ENCODE measurements around the gene AMMECR1. TPM values are rescaled to one million over a fixed set of nuclear protein-coding genes. Genes with fewer than 3 reads are reported as not detected.

Gene AMMECR1
- total and polyA plus RNA-seq, 2 experiments from 2014 or later: 16.9 to 32.5 TPM

DNA sequence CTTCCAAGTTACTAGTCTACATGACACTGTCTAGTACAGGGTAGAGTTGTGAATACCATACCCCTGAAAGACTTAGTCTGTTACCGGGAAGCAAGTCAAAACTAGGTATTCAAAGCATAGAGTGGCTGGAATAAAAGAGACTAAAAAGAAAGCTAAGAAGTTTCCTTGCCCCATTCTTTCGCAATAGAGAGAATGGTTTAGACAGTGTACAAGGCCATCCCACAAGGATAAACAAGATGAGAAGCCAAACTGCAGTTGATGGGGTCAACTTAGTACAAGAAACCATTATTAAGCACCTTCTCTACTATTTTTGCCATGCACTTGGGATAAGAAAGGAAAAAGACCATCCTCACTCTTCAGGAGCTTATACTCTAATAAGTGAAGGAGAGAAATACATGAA, 30.3 kb downstream of the AMMECR1 start (continued):
- TF ChIP-seq, protein P1, sequence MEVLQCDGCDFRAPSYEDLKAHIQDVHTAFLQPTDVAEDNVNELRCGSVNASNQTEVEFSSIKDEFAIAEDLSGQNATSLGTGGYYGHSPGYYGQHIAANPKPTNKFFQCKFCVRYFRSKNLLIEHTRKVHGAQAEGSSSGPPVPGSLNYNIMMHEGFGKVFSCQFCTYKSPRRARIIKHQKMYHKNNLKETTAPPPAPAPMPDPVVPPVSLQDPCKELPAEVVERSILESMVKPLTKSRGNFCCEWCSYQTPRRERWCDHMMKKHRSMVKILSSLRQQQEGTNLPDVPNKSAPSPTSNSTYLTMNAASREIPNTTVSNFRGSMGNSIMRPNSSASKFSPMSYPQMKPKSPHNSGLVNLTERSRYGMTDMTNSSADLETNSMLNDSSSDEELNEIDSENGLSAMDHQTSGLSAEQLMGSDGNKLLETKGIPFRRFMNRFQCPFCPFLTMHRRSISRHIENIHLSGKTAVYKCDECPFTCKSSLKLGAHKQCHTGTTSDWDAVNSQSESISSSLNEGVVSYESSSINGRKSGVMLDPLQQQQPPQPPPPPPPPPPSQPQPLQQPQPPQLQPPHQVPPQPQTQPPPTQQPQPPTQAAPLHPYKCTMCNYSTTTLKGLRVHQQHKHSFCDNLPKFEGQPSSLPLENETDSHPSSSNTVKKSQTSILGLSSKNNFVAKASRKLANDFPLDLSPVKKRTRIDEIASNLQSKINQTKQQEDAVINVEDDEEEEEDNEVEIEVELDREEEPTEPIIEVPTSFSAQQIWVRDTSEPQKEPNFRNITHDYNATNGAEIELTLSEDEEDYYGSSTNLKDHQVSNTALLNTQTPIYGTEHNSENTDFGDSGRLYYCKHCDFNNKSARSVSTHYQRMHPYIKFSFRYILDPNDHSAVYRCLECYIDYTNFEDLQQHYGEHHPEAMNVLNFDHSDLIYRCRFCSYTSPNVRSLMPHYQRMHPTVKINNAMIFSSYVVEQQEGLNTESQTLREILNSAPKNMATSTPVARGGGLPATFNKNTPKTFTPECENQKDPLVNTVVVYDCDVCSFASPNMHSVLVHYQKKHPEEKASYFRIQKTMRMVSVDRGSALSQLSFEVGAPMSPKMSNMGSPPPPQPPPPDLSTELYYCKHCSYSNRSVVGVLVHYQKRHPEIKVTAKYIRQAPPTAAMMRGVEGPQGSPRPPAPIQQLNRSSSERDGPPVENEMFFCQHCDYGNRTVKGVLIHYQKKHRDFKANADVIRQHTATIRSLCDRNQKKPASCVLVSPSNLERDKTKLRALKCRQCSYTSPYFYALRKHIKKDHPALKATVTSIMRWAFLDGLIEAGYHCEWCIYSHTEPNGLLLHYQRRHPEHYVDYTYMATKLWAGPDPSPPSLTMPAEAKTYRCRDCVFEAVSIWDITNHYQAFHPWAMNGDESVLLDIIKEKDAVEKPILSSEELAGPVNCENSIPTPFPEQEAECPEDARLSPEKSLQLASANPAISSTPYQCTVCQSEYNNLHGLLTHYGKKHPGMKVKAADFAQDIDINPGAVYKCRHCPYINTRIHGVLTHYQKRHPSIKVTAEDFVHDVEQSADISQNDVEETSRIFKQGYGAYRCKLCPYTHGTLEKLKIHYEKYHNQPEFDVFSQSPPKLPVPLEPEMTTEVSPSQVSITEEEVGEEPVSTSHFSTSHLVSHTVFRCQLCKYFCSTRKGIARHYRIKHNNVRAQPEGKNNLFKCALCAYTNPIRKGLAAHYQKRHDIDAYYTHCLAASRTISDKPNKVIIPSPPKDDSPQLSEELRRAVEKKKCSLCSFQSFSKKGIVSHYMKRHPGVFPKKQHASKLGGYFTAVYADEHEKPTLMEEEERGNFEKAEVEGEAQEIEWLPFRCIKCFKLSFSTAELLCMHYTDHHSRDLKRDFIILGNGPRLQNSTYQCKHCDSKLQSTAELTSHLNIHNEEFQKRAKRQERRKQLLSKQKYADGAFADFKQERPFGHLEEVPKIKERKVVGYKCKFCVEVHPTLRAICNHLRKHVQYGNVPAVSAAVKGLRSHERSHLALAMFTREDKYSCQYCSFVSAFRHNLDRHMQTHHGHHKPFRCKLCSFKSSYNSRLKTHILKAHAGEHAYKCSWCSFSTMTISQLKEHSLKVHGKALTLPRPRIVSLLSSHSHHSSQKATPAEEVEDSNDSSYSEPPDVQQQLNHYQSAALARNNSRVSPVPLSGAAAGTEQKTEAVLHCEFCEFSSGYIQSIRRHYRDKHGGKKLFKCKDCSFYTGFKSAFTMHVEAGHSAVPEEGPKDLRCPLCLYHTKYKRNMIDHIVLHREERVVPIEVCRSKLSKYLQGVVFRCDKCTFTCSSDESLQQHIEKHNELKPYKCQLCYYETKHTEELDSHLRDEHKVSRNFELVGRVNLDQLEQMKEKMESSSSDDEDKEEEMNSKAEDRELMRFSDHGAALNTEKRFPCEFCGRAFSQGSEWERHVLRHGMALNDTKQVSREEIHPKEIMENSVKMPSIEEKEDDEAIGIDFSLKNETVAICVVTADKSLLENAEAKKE (CRISPR knock-in tag; IDR thresholded peaks at IDR 0.05): no peak
- TF ChIP-seq JUNB (IDR thresholded peaks at IDR 0.05; ENCODE audit: unreplicated experiment): no peak
- no peak for TF ChIP-seq EZH2phosphoT487 (IDR thresholded peaks at IDR 0.05; ENCODE audit: unreplicated experiment)
- no peak for TF ChIP-seq ZNF114 (CRISPR knock-in tag; IDR thresholded peaks at IDR 0.05)
- no peak for TF ChIP-seq EZH2 (IDR thresholded peaks at IDR 0.05; ENCODE audit: low read depth, unreplicated experiment)
- TF ChIP-seq ZNF331 (CRISPR knock-in tag; IDR thresholded peaks at IDR 0.05; ENCODE audit: low read depth): no peak

DNA sequence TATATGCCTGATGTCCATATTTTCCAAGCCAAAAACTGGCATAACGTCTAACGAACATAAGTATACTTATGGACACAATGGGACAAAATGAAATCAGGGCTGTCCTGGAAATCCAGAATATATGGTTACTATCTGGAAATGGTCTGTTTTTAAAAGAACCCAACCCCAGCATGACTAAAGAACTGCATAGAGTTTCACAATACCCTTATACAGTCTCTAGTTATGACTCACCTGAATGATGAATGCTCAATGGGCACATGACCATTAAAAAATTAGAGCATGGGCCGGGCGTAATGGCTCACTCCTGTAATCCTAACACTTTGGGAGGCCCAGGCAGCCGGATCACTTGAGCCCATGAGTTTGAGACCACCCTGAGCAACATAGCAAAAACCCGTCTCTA, 31.8 kb downstream of the AMMECR1 start:
- Histone ChIP-seq H4K20me1 (replicated peaks; ENCODE audit: insufficient read depth) (peaks cover 8% of the 10 kb centered on the region; the same call in 1 of the 2 replicates), H3K4me1 (ENCODE audit: insufficient read depth) (no peaks in the 10 kb centered on the region), H3K79me2 (replicated peaks; ENCODE audit: insufficient read depth) (peaks cover 34% of the 10 kb centered on the region), H3K36me3 (ENCODE audit: insufficient read depth) (no peaks in the 10 kb centered on the region), H3K27me3 (ENCODE audit: insufficient read depth) (no peaks in the 10 kb centered on the region), H2AFZ (no peak overlapping the region), H3K9me2 (ENCODE audit: insufficient read depth) (no peaks in the 10 kb centered on the region), H3K4me2 (no peak overlapping the region), H3F3A (replicated peaks; ENCODE audit: low read depth) (no peaks in the 10 kb centered on the region), H3K4me3 (no peak overlapping the region), H3K27ac (ENCODE audit: low read depth) (no peak overlapping the region)
- Mint-ChIP-seq H3K9me3 (no peaks in the 10 kb centered on the region), H3K4me3 (no peak overlapping the region), H3K27me3 (ENCODE audit: insufficient read depth, low read depth, poor library complexity) (no peaks in the 10 kb centered on the region), H3K36me3 (ENCODE audit: low read depth) (no peaks in the 10 kb centered on the region), H3K27ac (no peak overlapping the region), H3K4me1 (peaks cover 2% of the 10 kb centered on the region; the same call in 1 of the 3 replicates)
- DNase-seq (ENCODE audit: low spot score) (no peak), ATAC-seq (no peak)
- no peak for TF ChIP-seq EZH2phosphoT487 (IDR thresholded peaks at IDR 0.05; ENCODE audit: unreplicated experiment)
- TF ChIP-seq, protein P1 (CRISPR knock-in tag; IDR thresholded peaks at IDR 0.05): no peak
- TF ChIP-seq CREB1 (CRISPR knock-in tag; IDR thresholded peaks at IDR 0.05; ENCODE audit: low read depth): no peak
- TF ChIP-seq ZNF331 (CRISPR knock-in tag; IDR thresholded peaks at IDR 0.05; ENCODE audit: low read depth): no peak
- TF ChIP-seq, protein P2, sequence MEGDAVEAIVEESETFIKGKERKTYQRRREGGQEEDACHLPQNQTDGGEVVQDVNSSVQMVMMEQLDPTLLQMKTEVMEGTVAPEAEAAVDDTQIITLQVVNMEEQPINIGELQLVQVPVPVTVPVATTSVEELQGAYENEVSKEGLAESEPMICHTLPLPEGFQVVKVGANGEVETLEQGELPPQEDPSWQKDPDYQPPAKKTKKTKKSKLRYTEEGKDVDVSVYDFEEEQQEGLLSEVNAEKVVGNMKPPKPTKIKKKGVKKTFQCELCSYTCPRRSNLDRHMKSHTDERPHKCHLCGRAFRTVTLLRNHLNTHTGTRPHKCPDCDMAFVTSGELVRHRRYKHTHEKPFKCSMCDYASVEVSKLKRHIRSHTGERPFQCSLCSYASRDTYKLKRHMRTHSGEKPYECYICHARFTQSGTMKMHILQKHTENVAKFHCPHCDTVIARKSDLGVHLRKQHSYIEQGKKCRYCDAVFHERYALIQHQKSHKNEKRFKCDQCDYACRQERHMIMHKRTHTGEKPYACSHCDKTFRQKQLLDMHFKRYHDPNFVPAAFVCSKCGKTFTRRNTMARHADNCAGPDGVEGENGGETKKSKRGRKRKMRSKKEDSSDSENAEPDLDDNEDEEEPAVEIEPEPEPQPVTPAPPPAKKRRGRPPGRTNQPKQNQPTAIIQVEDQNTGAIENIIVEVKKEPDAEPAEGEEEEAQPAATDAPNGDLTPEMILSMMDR (conservative IDR thresholded peaks at IDR 0.05; ENCODE audit: low read depth in 2 of 2): no peak

Data from GM23338 (cell line).